ENCODE results near the gene LMTK3.

Gene LMTK3

DNA sequence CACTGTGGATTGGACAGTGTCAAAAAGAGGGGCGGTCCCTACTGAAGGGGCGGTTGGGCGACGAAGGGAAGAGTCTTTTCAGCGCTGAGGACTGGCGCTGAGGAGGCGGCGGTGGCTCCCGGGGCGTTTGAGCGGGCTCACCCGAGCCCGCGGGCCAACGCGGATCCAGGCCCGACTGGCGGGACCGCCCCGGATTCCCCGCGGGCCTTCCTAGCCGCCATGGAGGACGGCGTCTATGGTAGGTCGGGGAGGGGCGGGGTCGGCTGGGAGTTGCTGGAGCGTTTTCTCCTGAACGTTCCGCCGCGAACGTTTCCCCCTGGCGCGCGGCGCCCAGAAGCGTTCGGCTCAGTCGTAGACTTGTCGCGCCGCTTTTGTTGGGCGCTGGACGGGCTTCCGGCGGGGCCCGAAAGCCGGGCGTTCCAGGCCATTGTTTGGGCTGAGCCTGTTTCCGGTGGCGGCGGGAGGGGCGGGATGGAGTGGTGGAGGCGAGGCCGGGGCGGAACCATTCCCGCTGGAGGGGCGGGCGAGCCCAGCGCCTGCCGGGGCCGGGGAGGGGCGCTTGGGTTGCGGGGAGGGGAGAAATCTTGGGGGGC, 42.2 kb downstream of the LMTK3 start, which contains the start of gene CYTH2:
Gene CYTH2, plus strand, starts transcription at position 81 of the 593 bp plus-strand sequence. Its CDS starts 139 bp downstream, at position 220.
- peak; percentile 86 for DNase-seq (ENCODE audit: low read depth)

- DNase-seq (ENCODE audit: low read depth) = peak; percentile 100
Observed at GRCh38 chr19:48468772-48469288, 42.8 kb downstream of the LMTK3 start.

GRCh38 chr19:48466561-48467325, 44.9 kb downstream of the LMTK3 start:
- peak; percentile 63 for DNase-seq (ENCODE audit: low read depth)

- no peak for DNase-seq (ENCODE audit: low read depth)
Observed at GRCh38 chr19:48465215-48465614, 46.4 kb downstream of the LMTK3 start.

DNA sequence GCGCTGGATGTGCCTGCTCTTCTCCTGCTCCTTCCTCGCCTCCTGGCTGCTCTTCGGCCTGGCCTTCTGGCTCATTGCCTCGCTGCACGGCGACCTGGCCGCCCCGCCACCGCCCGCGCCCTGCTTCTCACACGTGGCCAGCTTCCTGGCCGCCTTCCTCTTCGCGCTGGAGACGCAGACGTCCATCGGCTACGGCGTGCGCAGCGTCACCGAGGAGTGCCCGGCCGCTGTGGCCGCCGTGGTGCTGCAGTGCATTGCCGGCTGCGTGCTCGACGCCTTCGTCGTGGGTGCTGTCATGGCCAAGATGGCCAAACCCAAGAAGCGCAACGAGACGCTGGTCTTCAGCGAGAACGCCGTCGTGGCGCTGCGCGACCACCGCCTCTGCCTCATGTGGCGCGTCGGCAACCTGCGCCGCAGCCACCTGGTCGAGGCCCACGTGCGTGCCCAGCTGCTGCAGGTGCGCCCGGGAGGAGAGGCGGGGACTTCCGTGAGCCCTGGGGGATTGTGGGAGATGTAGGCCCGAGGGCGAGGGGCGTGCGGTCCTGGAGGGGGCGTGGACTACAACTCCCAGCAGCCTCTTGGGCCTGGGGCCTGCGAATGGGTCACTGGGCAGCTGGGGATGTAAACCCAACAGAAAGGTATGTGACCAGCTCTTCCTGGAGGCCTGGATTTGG, 49.5 kb downstream of the LMTK3 start:
- no peak for DNase-seq (ENCODE audit: low read depth)

- DNase-seq (ENCODE audit: low read depth) = no peak
Observed at GRCh38 chr19:48461651-48461981, 50.0 kb downstream of the LMTK3 start.

GRCh38 chr19:48458016-48458415, 53.6 kb downstream of the LMTK3 start:
- peak; percentile 34 for DNase-seq (ENCODE audit: low read depth)

DNA sequence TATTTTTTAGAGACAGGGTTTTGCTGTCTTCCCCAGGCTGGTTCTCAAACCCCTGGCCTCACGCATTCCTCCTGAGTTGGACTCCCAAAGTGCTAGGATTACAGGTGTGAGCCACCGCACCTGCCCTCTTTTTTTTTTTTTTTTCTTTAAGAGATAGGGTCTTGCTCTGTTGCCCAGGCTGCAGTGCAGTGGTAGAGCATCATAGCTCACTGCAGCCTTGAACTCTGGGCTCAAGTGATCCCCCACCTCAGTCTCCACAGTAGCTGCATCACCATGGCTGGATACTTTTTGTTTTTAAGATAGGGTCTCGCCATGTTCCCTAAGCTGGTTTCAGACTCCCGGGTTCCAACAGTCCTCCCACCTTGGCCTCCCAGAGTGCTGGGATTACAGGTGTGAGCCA, 54.8 kb downstream of the LMTK3 start:
- DNase-seq (ENCODE audit: low read depth) = no peak

- DNase-seq (ENCODE audit: low read depth) = no peak
Observed at GRCh38 chr19:48455908-48456562, 55.6 kb downstream of the LMTK3 start.

DNA sequence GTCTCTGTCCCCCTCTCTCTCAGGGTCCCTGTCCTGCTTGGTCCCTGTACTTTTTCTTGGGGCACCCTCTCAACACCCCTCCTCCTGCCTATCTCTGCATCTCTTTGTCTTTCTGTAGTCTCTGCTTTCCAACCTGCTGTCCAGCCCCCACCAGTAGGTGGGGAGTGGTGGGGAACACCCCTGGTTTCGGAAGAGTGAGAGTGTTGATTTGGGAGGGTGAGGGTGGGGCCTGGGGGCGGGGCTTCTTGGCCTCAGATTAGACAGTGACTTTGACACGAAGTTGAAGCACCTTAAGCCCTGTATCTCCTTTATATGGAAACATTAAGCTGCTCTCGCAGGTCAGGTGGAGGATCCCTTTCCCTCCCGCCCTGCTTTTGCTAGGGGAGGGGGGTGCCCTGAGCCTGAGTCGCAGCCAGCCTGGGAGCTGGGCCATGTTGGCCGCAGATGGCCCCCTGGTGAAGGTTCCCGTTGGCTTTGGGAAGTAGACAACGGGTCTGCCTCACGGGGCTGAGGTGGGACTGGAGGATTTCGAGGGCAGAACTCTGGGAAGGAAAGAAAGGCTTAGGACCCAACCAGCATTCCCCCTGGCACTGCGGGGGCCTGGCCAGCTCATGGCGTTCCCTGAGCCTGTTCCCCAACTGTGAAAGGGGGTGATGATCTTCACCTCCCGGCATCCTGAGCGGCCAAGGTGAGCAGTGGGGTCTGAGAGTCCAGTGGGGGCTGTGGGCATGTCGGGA, 56.3 kb downstream of the LMTK3 start, which contains the start of gene KCNJ14:
Gene KCNJ14, plus strand, starts transcription at position 404 of the 737 bp plus-strand sequence. CDS start 6,151 bp downstream, outside the sequence.
- no peak for DNase-seq (ENCODE audit: low read depth)

DNA sequence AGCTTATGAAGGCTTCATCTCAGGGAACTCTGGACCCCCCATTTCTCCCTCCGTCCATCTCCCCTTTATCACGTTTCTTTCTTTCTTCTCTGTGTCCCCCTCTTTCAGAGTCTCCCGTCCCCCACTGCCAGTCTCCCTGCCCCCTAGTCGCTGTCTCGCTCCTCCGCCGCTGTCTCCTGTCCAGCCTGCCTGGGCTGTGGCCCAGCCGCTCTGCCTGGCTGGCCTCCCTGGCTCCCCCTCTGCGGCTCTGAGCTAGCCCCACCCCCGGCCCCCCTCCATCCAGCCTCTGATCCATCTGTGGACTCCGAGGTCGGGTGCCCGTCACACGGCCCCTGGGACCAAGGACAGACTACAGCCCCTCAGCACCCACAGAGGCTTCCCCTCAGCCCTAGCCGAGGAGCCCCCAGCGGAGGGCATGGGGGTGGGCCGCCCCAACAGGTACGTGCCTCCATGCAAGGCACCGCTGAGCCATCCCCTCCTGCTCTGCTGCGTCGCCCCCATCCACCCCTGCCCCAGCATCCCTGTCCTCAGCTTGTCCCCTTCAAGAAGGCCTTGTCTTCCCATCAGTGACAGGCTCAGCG, 57.4 kb downstream of the LMTK3 start:
- DNase-seq (ENCODE audit: low read depth) = no peak

DNA sequence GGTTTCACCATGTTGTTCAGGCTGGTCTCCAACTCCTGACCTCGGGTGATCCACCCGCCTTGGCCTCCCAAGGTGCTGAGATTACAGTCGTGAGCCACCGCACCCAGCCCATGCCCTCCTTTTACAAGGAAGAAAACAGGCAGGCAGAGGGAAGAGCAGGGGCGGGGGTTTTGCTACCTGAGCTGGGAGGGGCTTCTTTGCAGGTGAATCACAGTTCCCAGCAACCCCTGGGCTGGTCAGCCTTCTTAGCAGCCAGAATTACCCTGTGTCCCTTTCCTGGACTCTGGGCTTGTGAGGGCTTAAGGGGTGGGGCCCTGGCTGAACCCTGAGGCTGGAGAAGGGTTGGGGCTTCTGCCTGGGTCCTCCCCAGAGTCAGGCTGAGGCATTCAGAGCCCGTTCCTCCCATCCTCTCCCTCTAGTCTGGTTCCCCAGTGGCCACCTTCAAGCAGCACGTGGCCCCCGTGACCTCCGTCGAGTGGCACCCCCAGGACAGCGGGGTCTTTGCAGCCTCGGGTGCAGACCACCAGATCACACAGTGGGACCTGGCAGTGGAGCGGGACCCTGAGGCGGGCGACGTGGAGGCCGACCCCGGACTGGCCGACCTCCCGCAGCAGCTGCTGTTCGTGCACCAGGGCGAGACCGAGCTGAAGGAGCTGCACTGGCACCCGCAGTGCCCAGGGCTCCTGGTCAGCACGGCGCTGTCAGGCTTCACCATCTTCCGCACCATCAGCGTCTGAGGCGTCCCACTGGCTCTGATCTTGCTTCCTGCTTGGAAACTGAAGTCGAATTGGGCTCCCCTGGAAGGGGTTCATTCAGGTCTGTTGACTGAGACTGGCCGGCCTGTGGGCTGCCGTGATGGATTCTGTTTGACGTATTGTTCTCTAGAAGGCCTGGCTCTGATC, 59.1 kb downstream of the LMTK3 start:
- DNase-seq (ENCODE audit: low read depth) = no peak

GRCh38 chr19:48451624-48452023, 60.0 kb downstream of the LMTK3 start:
- DNase-seq (ENCODE audit: low read depth) = no peak

DNA sequence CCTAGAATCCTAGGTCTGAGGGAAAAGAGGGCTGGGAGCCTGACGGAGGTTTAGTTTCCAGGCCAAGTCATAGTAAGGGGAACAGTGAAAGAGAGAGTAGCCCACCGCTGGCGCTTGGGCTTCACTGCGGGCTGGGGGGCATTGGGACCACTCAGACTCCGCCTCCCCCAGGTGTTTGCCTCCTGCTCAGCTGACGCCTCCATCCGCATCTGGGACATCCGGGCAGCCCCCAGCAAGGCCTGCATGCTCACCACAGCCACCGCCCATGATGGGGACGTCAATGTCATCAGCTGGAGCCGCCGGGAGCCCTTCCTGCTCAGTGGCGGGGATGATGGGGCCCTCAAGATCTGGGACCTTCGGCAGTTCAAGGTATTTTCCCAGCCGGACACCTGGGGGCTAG, 60.8 kb downstream of the LMTK3 start:
- DNase-seq (ENCODE audit: low read depth) = no peak

- no peak for DNase-seq (ENCODE audit: low read depth)
Observed at GRCh38 chr19:48450441-48450840, 61.2 kb downstream of the LMTK3 start.

- no peak for DNase-seq (ENCODE audit: low read depth)
Observed at GRCh38 chr19:48448563-48448962, 63.1 kb downstream of the LMTK3 start.

DNA sequence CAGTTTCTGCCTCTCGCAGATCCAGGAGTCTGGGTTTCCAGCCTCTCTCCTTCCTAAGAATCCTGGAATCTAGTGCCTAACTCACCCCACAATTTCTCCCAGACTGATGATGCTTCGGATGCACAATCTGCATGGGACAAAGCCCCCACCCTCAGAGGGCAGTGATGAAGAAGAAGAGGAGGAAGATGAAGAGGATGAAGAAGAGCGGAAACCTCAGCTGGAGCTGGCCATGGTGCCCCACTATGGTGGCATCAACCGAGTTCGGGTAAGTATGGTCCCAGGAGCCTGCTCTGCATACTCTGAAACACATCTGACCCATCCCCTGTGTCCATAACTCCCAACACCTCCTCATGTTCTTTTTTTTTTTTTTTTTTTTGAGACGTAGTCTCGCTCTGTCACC, 65.1 kb downstream of the LMTK3 start:
- no peak for DNase-seq (ENCODE audit: low read depth)

GRCh38 chr19:48445606-48446481, 65.8 kb downstream of the LMTK3 start, which contains the start of gene GRWD1:
Gene GRWD1 (plus strand): TSS chr19:48445983. CDS start chr19:48446006, 23 bp downstream.
- peak; percentile 98 for DNase-seq (ENCODE audit: low read depth)

- peak; percentile 93 for DNase-seq (ENCODE audit: low read depth)
Observed at GRCh38 chr19:48445256-48445605, 66.4 kb downstream of the LMTK3 start.
